Caco-2 (cell line): ENCODE data around the gene CCDC50. TPM values are rescaled to one million over a fixed set of nuclear protein-coding genes. Genes with fewer than 3 reads are reported as not detected.

Experiments
- BruUV-seq: library from RNA; stranded (reverse); fragments of 400-500 nt; replicated peaks from 2 replicates; lab custom pipeline; 2021; lab: Mats Ljungman, UMichigan
- CTCF ChIA-PET: fragments of 300-600 bp; sonication (Branson Sonifier 250); formaldehyde crosslinking; loops from one replicate; lab custom pipeline; 2022; ENCODE audit warnings: antibody characterized with exemption; lab: Charles Lee
- POLR2A ChIA-PET: fragments of 300-600 bp; sonication (Branson Sonifier 250); formaldehyde crosslinking; loops from one replicate; lab custom pipeline; 2022; ENCODE audit warnings: antibody characterized with exemption; lab: Charles Lee
- DNase-seq, 2 experiments: peaks; one replicate each; pipeline versions ENCODE4 v3.0.0 to v3.0.0-alpha.2; 2020 to 2022
- H3K27me3 ChIP-seq: replicated peaks from 2 replicates; pipeline ENCODE4 v1.6.0; 2011; ENCODE audit warnings: low read length; ENCODE audit not compliant: control insufficient read depth, insufficient read depth
- H3K36me3 ChIP-seq: 2 replicates; pipeline ENCODE4 v1.5.1; 2011; ENCODE audit warnings: low read length; ENCODE audit not compliant: control insufficient read depth, insufficient read depth
- H3K4me1 ChIP-seq: fragments of 250-450 bp; sonication (Bioruptor Pico); 2 replicates; pipeline ENCODE4 v1.5.1; 2020; ENCODE audit warnings: mild to moderate bottlenecking
- H3K4me3 ChIP-seq: 2 replicates; pipeline ENCODE4 v1.5.1; 2011; ENCODE audit warnings: low read depth, mild to moderate bottlenecking, control low read depth, low read length
- H3K9me3 ChIP-seq: fragments of 250-450 bp; sonication (Bioruptor Pico); 2 replicates; pipeline ENCODE4 v1.5.1; 2020; ENCODE audit warnings: mild to moderate bottlenecking, moderate library complexity
- H3K27ac Mint-ChIP-seq: one replicate; pipeline ENCODE4 v1.8.0; 2022; ENCODE audit warnings: mixed read lengths; ENCODE audit not compliant: unreplicated experiment
- H3K27me3 Mint-ChIP-seq: one replicate; pipeline ENCODE4 v1.8.0; 2022; ENCODE audit warnings: mixed read lengths; ENCODE audit not compliant: insufficient read depth, unreplicated experiment
- H3K36me3 Mint-ChIP-seq: one replicate; pipeline ENCODE4 v1.8.0; 2022; ENCODE audit warnings: mild to moderate bottlenecking, mixed read lengths; ENCODE audit not compliant: insufficient read depth, unreplicated experiment
- H3K4me1 Mint-ChIP-seq: one replicate; pipeline ENCODE4 v1.8.0; 2022; ENCODE audit warnings: low read depth, mixed read lengths; ENCODE audit not compliant: unreplicated experiment
- H3K4me3 Mint-ChIP-seq: one replicate; pipeline ENCODE4 v1.8.0; 2022; ENCODE audit warnings: mild to moderate bottlenecking, moderate library complexity, mixed read lengths; ENCODE audit not compliant: unreplicated experiment
- H3K9me3 Mint-ChIP-seq: one replicate; pipeline ENCODE4 v1.8.0; 2022; ENCODE audit warnings: mixed read lengths; ENCODE audit not compliant: unreplicated experiment
- CTCF ChIP-seq, 2 experiments: fragments of 200-600 bp in 1 of 2; IDR thresholded peaks; 1 replicate in 1 of 2; 2 replicates in 1 of 2; pipeline versions ENCODE4 v1.5.1 to v1.8.0; 2011 to 2022; ENCODE audit warnings: antibody characterized with exemption in 1 of 2, control low read depth in 1 of 2, inconsistent platforms in 1 of 2, low read depth in 1 of 2, low read length in 1 of 2, mild to moderate bottlenecking in 1 of 2, moderate library complexity in 1 of 2; ENCODE audit not compliant: insufficient read depth in 1 of 2, severe bottlenecking in 1 of 2, unreplicated experiment in 1 of 2
- intact Hi-C: fragments of 100-400 bp; cut with micrococcal nuclease; formaldehyde crosslinking; loops from one replicate; pipeline ENCODE4 v1.10.0; 2022; ENCODE audit not compliant: unreplicated experiment
- total RNA-seq: library from RNA; stranded (reverse); gene quantifications from 2 replicates; pipeline ENCODE4 v1.2.3, GENCODE V29; 2022

The CCDC50 gene
- total RNA-seq, 1 experiment from 2014 or later, result 53.1 TPM

GRCh38 chr3:191331388-191331787, 2.2 kb downstream of the CCDC50 start:
- CTCF ChIA-PET, result no interaction called here
- Mint-ChIP-seq H3K27me3 (no peaks in the 10 kb centered on the region), H3K36me3 (peaks cover 20% of the 10 kb centered on the region), H3K4me1 (peaks cover 31% of the 10 kb centered on the region), H3K4me3 (peak overlapping the region; percentile 73), H3K9me3 (no peaks in the 10 kb centered on the region), H3K27ac (peak overlapping the region; percentile 62)
- no peaks in the 10 kb centered on the region for H3K27me3 ChIP-seq
- BruUV-seq, result no TSS peak
- TF ChIP-seq CTCF (IDR thresholded peaks at IDR 0.05; ENCODE audit: insufficient read depth in 1 of 2, low read depth in 1 of 2, low read length in 1 of 2, severe bottlenecking in 1 of 2, unreplicated experiment in 1 of 2), result no peak
- H3K9me3 ChIP-seq, result no peaks in the 10 kb centered on the region
- intact Hi-C loops, result no loop called here
- H3K4me1 ChIP-seq, result peaks cover 26% of the 10 kb centered on the region
- no peak for DNase-seq
- POLR2A ChIA-PET, result no interaction called here
- no peak overlapping the region for H3K4me3 ChIP-seq
- no peaks in the 10 kb centered on the region for H3K36me3 ChIP-seq

DNA sequence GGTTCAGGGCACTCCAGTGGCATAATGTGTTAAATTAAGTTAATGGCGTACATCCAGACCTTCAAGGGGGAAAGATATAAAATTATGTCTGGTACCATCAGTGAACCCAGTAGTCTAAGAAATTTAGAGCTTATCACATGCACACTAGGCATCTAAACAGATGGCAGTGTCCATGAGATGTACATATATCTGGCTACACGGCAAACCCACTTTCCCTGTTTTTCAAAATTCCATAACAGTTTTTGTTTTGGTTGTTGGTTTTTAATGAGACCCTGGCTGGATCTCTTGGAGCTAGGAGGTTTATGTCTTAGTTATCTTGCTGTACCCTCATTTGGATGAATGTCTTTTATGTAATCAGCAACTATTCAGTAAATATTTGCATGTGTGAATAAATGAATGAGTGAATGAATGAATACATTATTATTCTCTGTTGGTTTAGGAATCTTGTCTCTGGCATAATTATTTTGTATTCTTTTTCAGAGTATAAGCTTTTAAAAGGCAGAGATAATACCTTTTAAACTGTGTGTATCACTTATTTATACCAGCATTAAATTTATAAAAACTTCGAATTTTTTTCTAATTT, 4.2 kb downstream of the CCDC50 start:
- intact Hi-C loops, result no loop called here
- Mint-ChIP-seq H3K36me3 (peaks cover 20% of the 10 kb centered on the region), H3K27me3 (no peaks in the 10 kb centered on the region), H3K4me3 (no peak overlapping the region), H3K27ac (peak overlapping the region; percentile 82), H3K4me1 (peaks cover 27% of the 10 kb centered on the region), H3K9me3 (no peaks in the 10 kb centered on the region)
- Histone ChIP-seq H3K36me3 (no peaks in the 10 kb centered on the region), H3K9me3 (no peaks in the 10 kb centered on the region), H3K27me3 (no peaks in the 10 kb centered on the region), H3K4me3 (no peak overlapping the region), H3K4me1 (peaks cover 23% of the 10 kb centered on the region)
- no TSS peak for BruUV-seq
- POLR2A ChIA-PET, result no interaction called here
- no peak for DNase-seq
- TF ChIP-seq CTCF (IDR thresholded peaks at IDR 0.05; ENCODE audit: insufficient read depth in 1 of 2, low read depth in 1 of 2, low read length in 1 of 2, severe bottlenecking in 1 of 2, unreplicated experiment in 1 of 2), result no peak
- CTCF ChIA-PET, result no interaction called here

GRCh38 chr3:191334346-191334893, 5.2 kb downstream of the CCDC50 start:
- Histone ChIP-seq H3K36me3 (no peaks in the 10 kb centered on the region), H3K27me3 (no peaks in the 10 kb centered on the region), H3K4me1 (peaks cover 19% of the 10 kb centered on the region), H3K9me3 (no peaks in the 10 kb centered on the region), H3K4me3 (no peak overlapping the region)
- no peak for DNase-seq
- peaks cover 20% of the 10 kb centered on the region for H3K36me3 Mint-ChIP-seq
- no peak for TF ChIP-seq CTCF (IDR thresholded peaks at IDR 0.05; ENCODE audit: insufficient read depth in 1 of 2, low read depth in 1 of 2, low read length in 1 of 2, severe bottlenecking in 1 of 2, unreplicated experiment in 1 of 2)
- no peaks in the 10 kb centered on the region for H3K9me3 Mint-ChIP-seq
- no peaks in the 10 kb centered on the region for H3K27me3 Mint-ChIP-seq
- ChIA-PET CTCF (no interaction called here), POLR2A (no interaction called here)
- no TSS peak for BruUV-seq
- no peak overlapping the region for H3K4me3 Mint-ChIP-seq
- no peak overlapping the region for H3K27ac Mint-ChIP-seq
- peaks cover 23% of the 10 kb centered on the region for H3K4me1 Mint-ChIP-seq
- intact Hi-C loops, result no loop called here
